Measurements from ENCODE around the gene ADAP2.
A peak's percentile ranks its signal among the peaks of the same experiment; 100 is the strongest.

The ADAP2 gene

DNA sequence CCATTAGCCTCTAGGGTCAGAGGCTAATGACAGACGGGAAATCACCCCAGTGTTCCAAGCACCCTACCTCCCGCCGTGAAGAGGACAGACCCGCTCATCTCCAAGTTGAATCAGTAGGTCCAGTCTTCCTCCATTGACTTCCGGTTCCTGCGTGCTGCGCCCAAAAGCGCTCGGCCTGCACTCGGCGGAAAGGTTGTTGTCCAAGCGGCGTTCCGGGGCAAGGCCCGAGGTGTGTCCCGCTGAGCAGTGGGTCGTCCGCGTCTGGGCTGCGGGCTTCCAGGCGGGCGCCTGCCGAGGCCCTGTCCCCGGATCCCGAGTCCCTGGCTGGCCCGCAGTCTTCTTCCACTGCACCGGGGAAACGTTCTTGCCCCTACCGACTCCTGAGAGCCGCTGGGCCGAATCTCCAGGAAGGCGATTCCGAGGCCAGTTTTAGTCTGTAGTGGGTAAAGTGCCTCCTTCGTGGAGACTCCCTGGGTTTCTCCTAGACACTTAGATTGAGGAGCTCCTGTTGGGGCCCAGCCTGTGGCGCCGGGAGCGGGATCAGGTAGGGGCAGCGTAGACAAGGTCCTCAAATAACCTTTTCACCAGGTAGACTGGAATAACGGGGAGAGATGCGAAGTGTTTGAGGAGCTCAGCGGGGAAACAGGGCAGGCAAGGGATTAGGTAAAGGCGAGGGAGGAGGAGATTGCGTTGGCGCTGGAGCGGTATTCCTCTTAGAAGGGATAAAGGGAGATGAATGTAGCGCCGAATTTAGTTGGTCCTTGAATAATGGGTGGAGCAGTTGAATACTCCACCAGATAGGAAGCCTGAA is 15.4 kb upstream of the ADAP2 start, which contains the start of gene TEFM (continued):
- TF ChIP-seq, protein P1, sequence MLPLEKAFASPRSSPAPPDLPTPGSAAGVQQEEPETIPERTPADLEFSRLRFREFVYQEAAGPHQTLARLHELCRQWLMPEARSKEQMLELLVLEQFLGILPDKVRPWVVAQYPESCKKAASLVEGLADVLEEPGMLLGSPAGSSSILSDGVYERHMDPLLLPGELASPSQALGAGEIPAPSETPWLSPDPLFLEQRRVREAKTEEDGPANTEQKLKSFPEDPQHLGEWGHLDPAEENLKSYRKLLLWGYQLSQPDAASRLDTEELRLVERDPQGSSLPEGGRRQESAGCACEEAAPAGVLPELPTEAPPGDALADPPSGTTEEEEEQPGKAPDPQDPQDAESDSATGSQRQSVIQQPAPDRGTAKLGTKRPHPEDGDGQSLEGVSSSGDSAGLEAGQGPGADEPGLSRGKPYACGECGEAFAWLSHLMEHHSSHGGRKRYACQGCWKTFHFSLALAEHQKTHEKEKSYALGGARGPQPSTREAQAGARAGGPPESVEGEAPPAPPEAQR (tag by site-specific recombination; IDR thresholded peaks at IDR 0.05) = peak; percentile 95
- TF ChIP-seq ZNF132 (tag by site-specific recombination; IDR thresholded peaks at IDR 0.05; ENCODE audit: borderline replicate concordance) = no peak
- no peak for TF ChIP-seq ZNF16 (tag by site-specific recombination; IDR thresholded peaks at IDR 0.05; ENCODE audit: low read depth)
- TF ChIP-seq ZNF558 (tag by site-specific recombination; IDR thresholded peaks at IDR 0.05) = peak; percentile 82
- peak; percentile 97 for TF ChIP-seq ZNF324 (tag by site-specific recombination; IDR thresholded peaks at IDR 0.05)
- TF ChIP-seq ZBTB20 (tag by site-specific recombination; IDR thresholded peaks at IDR 0.05) = peak; percentile 94
- TF ChIP-seq, protein P2, sequence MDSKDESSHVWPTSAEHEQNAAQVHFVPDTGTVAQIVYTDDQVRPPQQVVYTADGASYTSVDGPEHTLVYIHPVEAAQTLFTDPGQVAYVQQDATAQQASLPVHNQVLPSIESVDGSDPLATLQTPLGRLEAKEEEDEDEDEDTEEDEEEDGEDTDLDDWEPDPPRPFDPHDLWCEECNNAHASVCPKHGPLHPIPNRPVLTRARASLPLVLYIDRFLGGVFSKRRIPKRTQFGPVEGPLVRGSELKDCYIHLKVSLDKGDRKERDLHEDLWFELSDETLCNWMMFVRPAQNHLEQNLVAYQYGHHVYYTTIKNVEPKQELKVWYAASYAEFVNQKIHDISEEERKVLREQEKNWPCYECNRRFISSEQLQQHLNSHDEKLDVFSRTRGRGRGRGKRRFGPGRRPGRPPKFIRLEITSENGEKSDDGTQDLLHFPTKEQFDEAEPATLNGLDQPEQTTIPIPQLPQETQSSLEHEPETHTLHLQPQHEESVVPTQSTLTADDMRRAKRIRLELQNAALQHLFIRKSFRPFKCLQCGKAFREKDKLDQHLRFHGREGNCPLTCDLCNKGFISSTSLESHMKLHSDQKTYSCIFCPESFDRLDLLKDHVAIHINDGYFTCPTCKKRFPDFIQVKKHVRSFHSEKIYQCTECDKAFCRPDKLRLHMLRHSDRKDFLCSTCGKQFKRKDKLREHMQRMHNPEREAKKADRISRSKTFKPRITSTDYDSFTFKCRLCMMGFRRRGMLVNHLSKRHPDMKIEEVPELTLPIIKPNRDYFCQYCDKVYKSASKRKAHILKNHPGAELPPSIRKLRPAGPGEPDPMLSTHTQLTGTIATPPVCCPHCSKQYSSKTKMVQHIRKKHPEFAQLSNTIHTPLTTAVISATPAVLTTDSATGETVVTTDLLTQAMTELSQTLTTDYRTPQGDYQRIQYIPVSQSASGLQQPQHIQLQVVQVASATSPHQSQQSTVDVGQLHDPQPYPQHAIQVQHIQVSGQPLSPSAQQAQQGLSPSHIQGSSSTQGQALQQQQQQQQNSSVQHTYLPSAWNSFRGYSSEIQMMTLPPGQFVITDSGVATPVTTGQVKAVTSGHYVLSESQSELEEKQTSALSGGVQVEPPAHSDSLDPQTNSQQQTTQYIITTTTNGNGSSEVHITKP (tag by site-specific recombination; IDR thresholded peaks at IDR 0.05) = peak; percentile 84
- TF ChIP-seq ZNF335 (tag by site-specific recombination; conservative IDR thresholded peaks at IDR 0.05) = peak; percentile 95
- TF ChIP-seq ZNF629 (tag by site-specific recombination; IDR thresholded peaks at IDR 0.05) = peak; percentile 89
- peak; percentile 97 for TF ChIP-seq KLF8 (tag by site-specific recombination; IDR thresholded peaks at IDR 0.05)
- no peak for TF ChIP-seq ZBTB1 (tag by site-specific recombination; IDR thresholded peaks at IDR 0.05)
- TF ChIP-seq, protein P3, sequence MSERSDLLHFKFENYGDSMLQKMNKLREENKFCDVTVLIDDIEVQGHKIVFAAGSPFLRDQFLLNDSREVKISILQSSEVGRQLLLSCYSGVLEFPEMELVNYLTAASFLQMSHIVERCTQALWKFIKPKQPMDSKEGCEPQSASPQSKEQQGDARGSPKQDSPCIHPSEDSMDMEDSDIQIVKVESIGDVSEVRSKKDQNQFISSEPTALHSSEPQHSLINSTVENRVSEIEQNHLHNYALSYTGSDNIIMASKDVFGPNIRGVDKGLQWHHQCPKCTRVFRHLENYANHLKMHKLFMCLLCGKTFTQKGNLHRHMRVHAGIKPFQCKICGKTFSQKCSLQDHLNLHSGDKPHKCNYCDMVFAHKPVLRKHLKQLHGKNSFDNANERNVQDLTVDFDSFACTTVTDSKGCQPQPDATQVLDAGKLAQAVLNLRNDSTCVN (tag by site-specific recombination; optimal IDR thresholded peaks at IDR 0.05) = peak; percentile 54
- TF ChIP-seq ZFHX2 (tag by site-specific recombination; conservative IDR thresholded peaks at IDR 0.05) = peak; percentile 14; the same call in 1 of the 2 replicates
- TF ChIP-seq, protein P4, sequence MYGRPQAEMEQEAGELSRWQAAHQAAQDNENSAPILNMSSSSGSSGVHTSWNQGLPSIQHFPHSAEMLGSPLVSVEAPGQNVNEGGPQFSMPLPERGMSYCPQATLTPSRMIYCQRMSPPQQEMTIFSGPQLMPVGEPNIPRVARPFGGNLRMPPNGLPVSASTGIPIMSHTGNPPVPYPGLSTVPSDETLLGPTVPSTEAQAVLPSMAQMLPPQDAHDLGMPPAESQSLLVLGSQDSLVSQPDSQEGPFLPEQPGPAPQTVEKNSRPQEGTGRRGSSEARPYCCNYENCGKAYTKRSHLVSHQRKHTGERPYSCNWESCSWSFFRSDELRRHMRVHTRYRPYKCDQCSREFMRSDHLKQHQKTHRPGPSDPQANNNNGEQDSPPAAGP (tag by site-specific recombination; IDR thresholded peaks at IDR 0.05) = peak; percentile 98
- TF ChIP-seq ZNF366 (tag by site-specific recombination; conservative IDR thresholded peaks at IDR 0.05) = 0 out of 2 replicates have a peak, but pooled peaks have one; percentile 16
- TF ChIP-seq TRIM28 (IDR thresholded peaks at IDR 0.05; ENCODE audit: borderline replicate concordance, low read length) = peak; percentile 93; the same call in 1 of the 2 replicates
- no peak for TF ChIP-seq ZNF274 (IDR thresholded peaks at IDR 0.05; ENCODE audit: low read length)
- TF ChIP-seq ZNF274 (tag by site-specific recombination; IDR thresholded peaks at IDR 0.05; ENCODE audit: borderline replicate concordance) = no peak
- TF ChIP-seq, protein P5, sequence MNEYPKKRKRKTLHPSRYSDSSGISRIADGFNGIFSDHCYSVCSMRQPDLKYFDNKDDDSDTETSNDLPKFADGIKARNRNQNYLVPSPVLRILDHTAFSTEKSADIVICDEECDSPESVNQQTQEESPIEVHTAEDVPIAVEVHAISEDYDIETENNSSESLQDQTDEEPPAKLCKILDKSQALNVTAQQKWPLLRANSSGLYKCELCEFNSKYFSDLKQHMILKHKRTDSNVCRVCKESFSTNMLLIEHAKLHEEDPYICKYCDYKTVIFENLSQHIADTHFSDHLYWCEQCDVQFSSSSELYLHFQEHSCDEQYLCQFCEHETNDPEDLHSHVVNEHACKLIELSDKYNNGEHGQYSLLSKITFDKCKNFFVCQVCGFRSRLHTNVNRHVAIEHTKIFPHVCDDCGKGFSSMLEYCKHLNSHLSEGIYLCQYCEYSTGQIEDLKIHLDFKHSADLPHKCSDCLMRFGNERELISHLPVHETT (tag by site-specific recombination; IDR thresholded peaks at IDR 0.05) = peak; percentile 98
- no peak for TF ChIP-seq ZNF112 (tag by site-specific recombination; IDR thresholded peaks at IDR 0.05)
- TF ChIP-seq, protein P6, sequence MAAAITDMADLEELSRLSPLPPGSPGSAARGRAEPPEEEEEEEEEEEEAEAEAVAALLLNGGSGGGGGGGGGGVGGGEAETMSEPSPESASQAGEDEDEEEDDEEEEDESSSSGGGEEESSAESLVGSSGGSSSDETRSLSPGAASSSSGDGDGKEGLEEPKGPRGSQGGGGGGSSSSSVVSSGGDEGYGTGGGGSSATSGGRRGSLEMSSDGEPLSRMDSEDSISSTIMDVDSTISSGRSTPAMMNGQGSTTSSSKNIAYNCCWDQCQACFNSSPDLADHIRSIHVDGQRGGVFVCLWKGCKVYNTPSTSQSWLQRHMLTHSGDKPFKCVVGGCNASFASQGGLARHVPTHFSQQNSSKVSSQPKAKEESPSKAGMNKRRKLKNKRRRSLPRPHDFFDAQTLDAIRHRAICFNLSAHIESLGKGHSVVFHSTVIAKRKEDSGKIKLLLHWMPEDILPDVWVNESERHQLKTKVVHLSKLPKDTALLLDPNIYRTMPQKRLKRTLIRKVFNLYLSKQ (tag by site-specific recombination; IDR thresholded peaks at IDR 0.05; ENCODE audit: borderline replicate concordance) = peak; percentile 89; the same call in 1 of the 2 replicates
- TF ChIP-seq, protein P7, sequence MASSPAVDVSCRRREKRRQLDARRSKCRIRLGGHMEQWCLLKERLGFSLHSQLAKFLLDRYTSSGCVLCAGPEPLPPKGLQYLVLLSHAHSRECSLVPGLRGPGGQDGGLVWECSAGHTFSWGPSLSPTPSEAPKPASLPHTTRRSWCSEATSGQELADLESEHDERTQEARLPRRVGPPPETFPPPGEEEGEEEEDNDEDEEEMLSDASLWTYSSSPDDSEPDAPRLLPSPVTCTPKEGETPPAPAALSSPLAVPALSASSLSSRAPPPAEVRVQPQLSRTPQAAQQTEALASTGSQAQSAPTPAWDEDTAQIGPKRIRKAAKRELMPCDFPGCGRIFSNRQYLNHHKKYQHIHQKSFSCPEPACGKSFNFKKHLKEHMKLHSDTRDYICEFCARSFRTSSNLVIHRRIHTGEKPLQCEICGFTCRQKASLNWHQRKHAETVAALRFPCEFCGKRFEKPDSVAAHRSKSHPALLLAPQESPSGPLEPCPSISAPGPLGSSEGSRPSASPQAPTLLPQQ (tag by site-specific recombination; IDR thresholded peaks at IDR 0.05) = peak; percentile 89
- peak; percentile 62 for TF ChIP-seq WT1 (tag by site-specific recombination; IDR thresholded peaks at IDR 0.05)
- peak; percentile 67; the same call in 1 of the 2 replicates for TF ChIP-seq ZBTB48 (tag by site-specific recombination; IDR thresholded peaks at IDR 0.05)
- TF ChIP-seq HOXD13 (CRISPR knock-in tag; IDR thresholded peaks at IDR 0.05; ENCODE audit: borderline replicate concordance) = peak; percentile 64; the same call in 1 of the 2 replicates
- no peak for TF ChIP-seq ZNF19 (tag by site-specific recombination; IDR thresholded peaks at IDR 0.05; ENCODE audit: low read depth)
- TF ChIP-seq ZNF549 (tag by site-specific recombination; IDR thresholded peaks at IDR 0.05) = no peak
- TF ChIP-seq ZNF24 (tag by site-specific recombination; IDR thresholded peaks at IDR 0.05) = peak; percentile 98
